Mesodermal cell (in vitro differentiated cells): ENCODE measurements around the gene PPIH. TPM values are rescaled to one million over a fixed set of nuclear protein-coding genes. Genes with fewer than 3 reads are reported as not detected.
A peak's percentile ranks its signal among the peaks of the same experiment; 100 is the strongest.
"Not testable (repeated sequence)": the region's sequence is repeated elsewhere in the genome, so short reads cannot be mapped to it uniquely, and the experiment has no call there.

Source experiments
- H3K27ac ChIP-seq: 2 replicates; pipeline ENCODE4 v1.7.0; 2013; ENCODE audit warnings: mild to moderate bottlenecking, low read depth, low read length, moderate library complexity; ENCODE audit not compliant: severe bottlenecking
- H3K36me3 ChIP-seq: 2 replicates; pipeline ENCODE4 v1.7.1; 2013; ENCODE audit warnings: mild to moderate bottlenecking, low read length, moderate library complexity; ENCODE audit not compliant: control insufficient read depth, insufficient read depth
- H3K4me1 ChIP-seq: one replicate; pipeline ENCODE4 v1.7.1; 2013; ENCODE audit warnings: mild to moderate bottlenecking, low read length; ENCODE audit not compliant: insufficient read depth, control insufficient read depth, poor library complexity, severe bottlenecking
- H3K4me3 ChIP-seq: 2 replicates; pipeline ENCODE4 v1.7.0; 2013; ENCODE audit warnings: low read length, control low read depth, mild to moderate bottlenecking; ENCODE audit not compliant: insufficient read depth, poor library complexity, severe bottlenecking; ENCODE audit errors: extremely low read depth
- H3K9me3 ChIP-seq: 2 replicates; pipeline ENCODE4 v1.7.1; 2013; ENCODE audit warnings: mild to moderate bottlenecking, low read length, moderate library complexity; ENCODE audit not compliant: control insufficient read depth
- WGBS, 2 experiments: methylation state at CpG; one replicate each; pipeline ENCODE4 v1.1.5; 2013; ENCODE audit warnings: missing lambda C conversion rate in 2 of 2; ENCODE audit not compliant: insufficient coverage in 2 of 2; 5-methylcytosine and 5-hydroxymethylcytosine counted together
- polyA plus RNA-seq, 2 experiments: library from polyadenylated mRNA; stranded (reverse); fragments of 50-300 nt; gene quantifications; one replicate each; pipeline ENCODE4 v1.2.3, GENCODE V29; 2013

PPIH gene
- polyA plus RNA-seq (2013, experiment 1 of 2), result 47.3 TPM
- 40.1 TPM for polyA plus RNA-seq (2013, experiment 2 of 2)

- Histone ChIP-seq H3K36me3 (peaks cover 32% of the 10 kb centered on the region), H3K9me3 (no peaks in the 10 kb centered on the region), H3K4me1 (no peaks in the 10 kb centered on the region), H3K27ac (peak within 1 kb of the TSS; percentile 60), H3K4me3 (peak within 1 kb of the TSS; percentile 73)
- WGBS, 2 experiments, result 2 to 3% methylated on average over 43 to 48 of the region's 53 CpGs
Observed at GRCh38 chr1:42657981-42658876, at the start of gene PPIH. PPIH (plus strand) TSS chr1:42658423; CDS start chr1:42658447, 24 bp downstream.

- no peak overlapping the region for H3K4me3 ChIP-seq
- H3K4me1 ChIP-seq, result no peaks in the 10 kb centered on the region
- WGBS, 2 experiments, result 86 to 100% methylated on average over 1 of the region's 4 CpGs
- H3K36me3 ChIP-seq, result no peaks in the 10 kb centered on the region
- no peak overlapping the region for H3K27ac ChIP-seq
- no peaks in the 10 kb centered on the region for H3K9me3 ChIP-seq
Observed at GRCh38 chr1:42613803-42614131, 44.5 kb upstream of the PPIH start.

- Histone ChIP-seq H3K9me3 (no peaks in the 10 kb centered on the region), H3K36me3 (no peaks in the 10 kb centered on the region), H3K4me3 (no peak overlapping the region), H3K4me1 (no peaks in the 10 kb centered on the region), H3K27ac (no peak overlapping the region)
- 54 to 60% methylated on average over 1 to 2 of the region's 2 CpGs for WGBS, 2 experiments
Observed at GRCh38 chr1:42618866-42619265, 39.4 kb upstream of the PPIH start.

- Histone ChIP-seq H3K36me3 (no peaks in the 10 kb centered on the region), H3K4me1 (no peaks in the 10 kb centered on the region), H3K9me3 (no peaks in the 10 kb centered on the region), H3K4me3 (no peak overlapping the region), H3K27ac (no peak overlapping the region)
- WGBS, 2 experiments, result 67 to 75% methylated on average over 1 of the region's 2 CpGs
Observed at GRCh38 chr1:42620307-42620706, 37.9 kb upstream of the PPIH start.

GRCh38 chr1:42621180-42621579 lies 37.0 kb upstream of the PPIH start:
- H3K9me3 ChIP-seq, H3K4me3 ChIP-seq, H3K27ac ChIP-seq, H3K4me1 ChIP-seq, H3K36me3 ChIP-seq: not testable (repeated sequence)
- 93 to 96% methylated on average over 3 of the region's 4 CpGs for WGBS, 2 experiments

GRCh38 chr1:42627205-42627604 lies 31.0 kb upstream of the PPIH start:
- WGBS, 2 experiments, result 80 to 100% methylated on average over 1 to 2 of the region's 3 CpGs
- not testable (repeated sequence) for H3K9me3 ChIP-seq, H3K36me3 ChIP-seq, H3K27ac ChIP-seq, H3K4me1 ChIP-seq, H3K4me3 ChIP-seq

- no peaks in the 10 kb centered on the region for H3K36me3 ChIP-seq
Observed at GRCh38 chr1:42639116-42639515, 19.1 kb upstream of the PPIH start.

GRCh38 chr1:42646056-42646455 lies 12.2 kb upstream of the PPIH start:
- no peaks in the 10 kb centered on the region for H3K9me3 ChIP-seq
- no peak overlapping the region for H3K27ac ChIP-seq
- no peaks in the 10 kb centered on the region for H3K4me1 ChIP-seq
- no peaks in the 10 kb centered on the region for H3K36me3 ChIP-seq
- H3K4me3 ChIP-seq, result no peak overlapping the region
- WGBS, 2 experiments, result 60 to 100% methylated on average over 1 of the region's 2 CpGs

More at GRCh38 chr1:42639116-42639515, 19.1 kb upstream of the PPIH start:
- Histone ChIP-seq H3K9me3 (no peaks in the 10 kb centered on the region), H3K4me3 (no peak overlapping the region), H3K27ac (no peak overlapping the region), H3K4me1 (no peaks in the 10 kb centered on the region)

GRCh38 chr1:42657201-42657600 lies 1.0 kb upstream of the PPIH start:
- peak overlapping the region; percentile 73 for H3K4me3 ChIP-seq
- H3K9me3 ChIP-seq, result no peaks in the 10 kb centered on the region
- H3K36me3 ChIP-seq, result peaks cover 24% of the 10 kb centered on the region
- H3K27ac ChIP-seq, result no peak overlapping the region
- WGBS, 2 experiments, result 86 to 96% methylated on average over 1 to 3 of the region's 5 CpGs
- H3K4me1 ChIP-seq, result no peaks in the 10 kb centered on the region

GRCh38 chr1:42658877-42659337 lies 684 bp downstream of the PPIH start:
- no peaks in the 10 kb centered on the region for H3K4me1 ChIP-seq
- H3K4me3 ChIP-seq, result peak overlapping the region; percentile 73
- H3K36me3 ChIP-seq, result peaks cover 38% of the 10 kb centered on the region
- H3K9me3 ChIP-seq, result no peaks in the 10 kb centered on the region
- H3K27ac ChIP-seq, result no peak overlapping the region
- WGBS, 2 experiments, result 6 to 7% methylated on average over 19 to 20 of the region's 20 CpGs

GRCh38 chr1:42660907-42661500 lies 2.8 kb downstream of the PPIH start:
- Histone ChIP-seq H3K36me3 (peaks cover 59% of the 10 kb centered on the region), H3K4me3 (no peak overlapping the region), H3K9me3 (no peaks in the 10 kb centered on the region), H3K27ac (no peak overlapping the region), H3K4me1 (no peaks in the 10 kb centered on the region)
- WGBS, 2 experiments, result 80% methylated on average over 1 of the region's 3 CpGs; no CpG with 5 or more reads in 1 of the 2 experiments
